KOPT-K1 (cell line): ENCODE results near the gene ALK.

ENCODE experiments used
- H3K27ac ChIP-seq: fragments of 200-600 bp; sonication (generic); 2 replicates; pipeline ENCODE4 v1.5.1; 2016; ENCODE audit warnings: antibody characterized with exemption, mild to moderate bottlenecking, low read depth, low read length; ENCODE audit not compliant: poor library complexity, severe bottlenecking
- H3K36me3 ChIP-seq: fragments of 200-600 bp; sonication (generic); 2 replicates; pipeline ENCODE4 v1.5.1; 2017; ENCODE audit warnings: antibody characterized with exemption, mild to moderate bottlenecking, low read length, moderate library complexity; ENCODE audit not compliant: insufficient read depth
- H3K9me3 ChIP-seq: fragments of 200-600 bp; sonication (generic); 2 replicates; pipeline ENCODE4 v1.5.1; 2017; ENCODE audit warnings: antibody characterized with exemption, low read length, mild to moderate bottlenecking; ENCODE audit not compliant: insufficient read depth, poor library complexity, severe bottlenecking

The ALK gene

GRCh38 chr2:29921560-29921915 lies at the start of gene ALK:
Gene ALK, minus strand, starts transcription at chr2:29921586. Its CDS starts 927 bp downstream, at chr2:29920659.
- H3K36me3 ChIP-seq = no peaks in the 10 kb centered on the region
- no peak within 1 kb of the TSS for H3K27ac ChIP-seq
- no peaks in the 10 kb centered on the region for H3K9me3 ChIP-seq

GRCh38 chr2:29966266-29966665 lies 44.9 kb upstream of the ALK start:
- H3K36me3 ChIP-seq = no peaks in the 10 kb centered on the region
- H3K9me3 ChIP-seq = no peaks in the 10 kb centered on the region
- H3K27ac ChIP-seq = no peak overlapping the region

- Histone ChIP-seq H3K9me3 (no peaks in the 10 kb centered on the region), H3K27ac (no peak overlapping the region), H3K36me3 (no peaks in the 10 kb centered on the region)
Measured at GRCh38 chr2:29963972-29964570, 42.7 kb upstream of the ALK start.

GRCh38 chr2:29962922-29963321 lies 41.5 kb upstream of the ALK start:
- no peaks in the 10 kb centered on the region for H3K9me3 ChIP-seq
- H3K27ac ChIP-seq = no peak overlapping the region
- H3K36me3 ChIP-seq = no peaks in the 10 kb centered on the region

- H3K36me3 ChIP-seq = no peaks in the 10 kb centered on the region
- H3K9me3 ChIP-seq = no peaks in the 10 kb centered on the region
- no peak overlapping the region for H3K27ac ChIP-seq
Measured at GRCh38 chr2:29954316-29954715, 32.9 kb upstream of the ALK start.

GRCh38 chr2:29952973-29953372 lies 31.6 kb upstream of the ALK start:
- H3K36me3 ChIP-seq = no peaks in the 10 kb centered on the region
- no peak overlapping the region for H3K27ac ChIP-seq
- no peaks in the 10 kb centered on the region for H3K9me3 ChIP-seq

- no peaks in the 10 kb centered on the region for H3K9me3 ChIP-seq
- H3K36me3 ChIP-seq = no peaks in the 10 kb centered on the region
- no peak overlapping the region for H3K27ac ChIP-seq
Measured at GRCh38 chr2:29951576-29951975, 30.2 kb upstream of the ALK start.

GRCh38 chr2:29950481-29950880 lies 29.1 kb upstream of the ALK start:
- Histone ChIP-seq H3K36me3 (no peaks in the 10 kb centered on the region), H3K9me3 (no peaks in the 10 kb centered on the region), H3K27ac (no peak overlapping the region)

- Histone ChIP-seq H3K27ac (no peak overlapping the region), H3K36me3 (no peaks in the 10 kb centered on the region), H3K9me3 (no peaks in the 10 kb centered on the region)
Measured at GRCh38 chr2:29949042-29949441, 27.7 kb upstream of the ALK start.

GRCh38 chr2:29946505-29946904 lies 25.1 kb upstream of the ALK start:
- Histone ChIP-seq H3K9me3 (no peaks in the 10 kb centered on the region), H3K36me3 (no peaks in the 10 kb centered on the region), H3K27ac (no peak overlapping the region)

GRCh38 chr2:29942711-29943110 lies 21.3 kb upstream of the ALK start:
- Histone ChIP-seq H3K9me3 (no peaks in the 10 kb centered on the region), H3K36me3 (no peaks in the 10 kb centered on the region), H3K27ac (no peak overlapping the region)

- H3K27ac ChIP-seq = no peak overlapping the region
- H3K9me3 ChIP-seq = no peaks in the 10 kb centered on the region
- no peaks in the 10 kb centered on the region for H3K36me3 ChIP-seq
Measured at GRCh38 chr2:29940706-29941105, 19.3 kb upstream of the ALK start.

GRCh38 chr2:29936020-29936419 lies 14.6 kb upstream of the ALK start:
- no peaks in the 10 kb centered on the region for H3K36me3 ChIP-seq
- no peaks in the 10 kb centered on the region for H3K9me3 ChIP-seq
- H3K27ac ChIP-seq = no peak overlapping the region

- H3K27ac ChIP-seq = no peak overlapping the region
- H3K36me3 ChIP-seq = no peaks in the 10 kb centered on the region
- no peaks in the 10 kb centered on the region for H3K9me3 ChIP-seq
Measured at GRCh38 chr2:29931818-29932217, 10.4 kb upstream of the ALK start.

GRCh38 chr2:29923110-29923721 lies 1.8 kb upstream of the ALK start:
- no peaks in the 10 kb centered on the region for H3K36me3 ChIP-seq
- no peaks in the 10 kb centered on the region for H3K9me3 ChIP-seq
- no peak overlapping the region for H3K27ac ChIP-seq

- Histone ChIP-seq H3K36me3 (no peaks in the 10 kb centered on the region), H3K27ac (no peak overlapping the region)
Measured at GRCh38 chr2:29922605-29923004, 1.2 kb upstream of the ALK start.

More at GRCh38 chr2:29922605-29923004, 1.2 kb upstream of the ALK start:
- H3K9me3 ChIP-seq = no peaks in the 10 kb centered on the region
